Left ventricle myocardium inferior (tissue), 1 donor: ENCODE results near the gene NTM. TPM values are rescaled to one million over a fixed set of nuclear protein-coding genes. Genes with fewer than 3 reads are reported as not detected.

Experiments used
- DNase-seq: peaks from one replicate; pipeline ENCODE4 v3.0.0-alpha.2; 2020
- H3K27ac ChIP-seq: fragments of 200-600 bp; replicated peaks from 2 replicates; pipeline ENCODE4 v1.8.0; 2021
- H3K27me3 ChIP-seq: fragments of 200-600 bp; 2 replicates; pipeline ENCODE4 v1.8.0; 2021; ENCODE audit warnings: low read depth
- H3K36me3 ChIP-seq: fragments of 200-600 bp; 2 replicates; pipeline ENCODE4 v1.8.0; 2021
- H3K4me1 ChIP-seq: fragments of 200-600 bp; 2 replicates; pipeline ENCODE4 v1.8.0; 2021
- H3K4me3 ChIP-seq: fragments of 200-600 bp; 2 replicates; pipeline ENCODE4 v1.8.0; 2021; ENCODE audit warnings: mild to moderate bottlenecking, moderate library complexity
- H3K9me3 ChIP-seq: fragments of 200-600 bp; replicated peaks from 2 replicates; pipeline ENCODE4 v1.8.0; 2021
- intact Hi-C: fragments of 100-400 bp; cut with micrococcal nuclease; formaldehyde crosslinking; loops from one replicate; pipeline ENCODE4 v1.11.0; 2022
- total RNA-seq: library from RNA; stranded (reverse); fragmentation: NEBNext Ultra II Directional; extraction: Animal tissue kit (Norgen Biotek cat#: 25700); gene quantifications from one replicate; pipeline ENCODE4 v1.2.1, GENCODE V29; 2021
- TF ChIP-seq, protein P1 (sequence below): fragments of 200-600 bp; IDR thresholded peaks from 2 replicates; pipeline ENCODE4 v1.8.0; 2021; ENCODE audit warnings: antibody characterized with exemption, mild to moderate bottlenecking, borderline replicate concordance
- donor health status: DM: no; HTN: yes; CAD: no; lungs with severe emphysema.

Gene NTM
- total RNA-seq, 1 donor from 2014 or later: 1.0 TPM

DNA sequence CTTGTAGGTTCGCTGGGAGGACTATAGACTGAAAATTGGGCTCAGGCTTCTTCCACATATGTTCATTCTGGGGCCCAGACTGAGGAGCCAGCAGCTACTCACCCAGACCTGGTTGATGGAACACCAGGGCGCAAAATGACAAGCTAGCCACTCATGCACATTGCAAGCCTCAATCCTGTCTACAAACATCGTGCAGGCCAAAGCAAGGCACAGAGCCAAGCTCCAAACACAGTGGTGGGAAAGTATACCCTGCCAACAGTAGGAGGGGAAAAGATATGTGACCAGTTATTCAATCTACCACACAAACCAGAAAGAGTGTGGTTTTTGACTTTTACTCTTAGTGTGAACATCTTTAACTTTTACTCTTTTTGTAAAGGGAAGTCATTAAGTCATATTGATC lies 660.5 kb downstream of the NTM start:
- intact Hi-C loops: no loop called here
- TF ChIP-seq, protein P1, sequence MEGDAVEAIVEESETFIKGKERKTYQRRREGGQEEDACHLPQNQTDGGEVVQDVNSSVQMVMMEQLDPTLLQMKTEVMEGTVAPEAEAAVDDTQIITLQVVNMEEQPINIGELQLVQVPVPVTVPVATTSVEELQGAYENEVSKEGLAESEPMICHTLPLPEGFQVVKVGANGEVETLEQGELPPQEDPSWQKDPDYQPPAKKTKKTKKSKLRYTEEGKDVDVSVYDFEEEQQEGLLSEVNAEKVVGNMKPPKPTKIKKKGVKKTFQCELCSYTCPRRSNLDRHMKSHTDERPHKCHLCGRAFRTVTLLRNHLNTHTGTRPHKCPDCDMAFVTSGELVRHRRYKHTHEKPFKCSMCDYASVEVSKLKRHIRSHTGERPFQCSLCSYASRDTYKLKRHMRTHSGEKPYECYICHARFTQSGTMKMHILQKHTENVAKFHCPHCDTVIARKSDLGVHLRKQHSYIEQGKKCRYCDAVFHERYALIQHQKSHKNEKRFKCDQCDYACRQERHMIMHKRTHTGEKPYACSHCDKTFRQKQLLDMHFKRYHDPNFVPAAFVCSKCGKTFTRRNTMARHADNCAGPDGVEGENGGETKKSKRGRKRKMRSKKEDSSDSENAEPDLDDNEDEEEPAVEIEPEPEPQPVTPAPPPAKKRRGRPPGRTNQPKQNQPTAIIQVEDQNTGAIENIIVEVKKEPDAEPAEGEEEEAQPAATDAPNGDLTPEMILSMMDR: no peak

DNA sequence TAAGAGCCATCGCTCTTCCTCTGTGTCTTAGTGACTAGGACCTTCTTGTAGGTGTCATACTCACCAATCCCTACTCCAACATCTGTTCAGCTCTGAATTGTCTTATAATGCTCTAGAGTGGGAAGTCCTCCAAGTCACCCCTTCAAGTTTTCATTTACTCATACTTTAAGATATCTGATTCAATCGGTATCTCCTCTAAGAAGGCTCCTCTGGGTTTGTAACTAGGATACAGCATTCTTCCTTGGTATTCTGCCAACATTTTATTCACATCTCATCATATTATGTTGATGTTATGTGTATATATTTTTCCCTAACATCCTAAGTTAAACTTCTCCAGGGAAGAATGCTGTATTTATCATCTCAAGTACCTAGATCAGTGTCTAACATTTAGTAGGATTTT lies 662.1 kb downstream of the NTM start:
- no peak overlapping the region for H3K27ac ChIP-seq
- intact Hi-C loops: no loop called here
- no peak for DNase-seq

More for the DNA sequence above, 660.5 kb downstream of the NTM start:
- Histone ChIP-seq H3K27ac (no peak overlapping the region), H3K4me1 (peaks cover 6% of the 10 kb centered on the region), H3K9me3 (no peaks in the 10 kb centered on the region), H3K27me3 (no peaks in the 10 kb centered on the region), H3K36me3 (no peaks in the 10 kb centered on the region), H3K4me3 (no peak overlapping the region)
- no peak for DNase-seq

DNA sequence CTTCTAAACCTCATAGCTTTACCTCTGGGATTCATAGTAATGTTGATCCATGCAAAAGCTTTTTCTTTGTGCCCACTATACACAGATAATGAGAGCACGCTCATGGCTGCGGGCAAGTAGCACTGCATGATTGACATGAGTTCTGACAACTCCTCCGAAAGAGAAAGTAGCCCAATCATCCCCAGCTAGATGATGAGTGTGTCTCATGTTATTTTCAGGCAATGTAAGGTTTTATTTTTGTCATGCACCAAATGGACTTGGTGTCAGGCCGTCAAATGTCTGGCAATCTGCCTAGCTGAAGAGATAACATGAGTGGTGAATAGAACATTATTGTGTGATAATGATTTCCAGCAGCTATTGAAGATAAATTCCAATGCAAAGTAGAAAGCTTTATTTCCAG lies 662.6 kb downstream of the NTM start:
- H3K4me1 ChIP-seq: peaks cover 6% of the 10 kb centered on the region
- H3K9me3 ChIP-seq: no peaks in the 10 kb centered on the region
- no peak overlapping the region for H3K27ac ChIP-seq
- TF ChIP-seq, protein P1: no peak
- H3K4me3 ChIP-seq: no peak overlapping the region
- no peak for DNase-seq
- H3K27me3 ChIP-seq: no peaks in the 10 kb centered on the region
- intact Hi-C loops: no loop called here
- H3K36me3 ChIP-seq: no peaks in the 10 kb centered on the region

More for the DNA sequence above, 662.1 kb downstream of the NTM start:
- no peaks in the 10 kb centered on the region for H3K36me3 ChIP-seq
- no peaks in the 10 kb centered on the region for H3K9me3 ChIP-seq
- no peaks in the 10 kb centered on the region for H3K27me3 ChIP-seq
- TF ChIP-seq, protein P1: no peak
- H3K4me1 ChIP-seq: peaks cover 6% of the 10 kb centered on the region
- H3K4me3 ChIP-seq: no peak overlapping the region

DNA sequence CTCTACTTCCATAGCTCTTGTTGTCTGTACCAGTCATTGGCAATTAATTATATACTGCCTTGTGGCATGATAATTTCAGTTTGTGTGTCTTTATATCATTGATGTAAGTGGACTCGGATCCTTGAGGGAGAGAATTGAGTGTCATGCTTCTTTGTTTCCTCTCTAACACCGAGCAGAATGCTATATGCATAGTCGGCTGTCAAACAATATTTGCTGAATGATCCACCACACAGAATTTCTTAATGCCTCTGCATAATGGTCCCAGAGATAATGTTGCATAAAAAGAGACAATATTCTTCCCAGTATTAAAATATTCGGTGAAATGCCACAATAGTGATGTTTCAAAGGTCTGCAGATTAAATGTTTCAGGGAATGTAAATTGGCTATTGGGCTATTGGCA lies 664.8 kb downstream of the NTM start:
- Histone ChIP-seq H3K4me1 (peaks cover 6% of the 10 kb centered on the region), H3K27me3 (no peaks in the 10 kb centered on the region), H3K27ac (no peak overlapping the region), H3K9me3 (no peaks in the 10 kb centered on the region), H3K4me3 (no peak overlapping the region), H3K36me3 (no peaks in the 10 kb centered on the region)
- DNase-seq: no peak
- intact Hi-C loops: no loop called here
- TF ChIP-seq, protein P1: no peak

DNA sequence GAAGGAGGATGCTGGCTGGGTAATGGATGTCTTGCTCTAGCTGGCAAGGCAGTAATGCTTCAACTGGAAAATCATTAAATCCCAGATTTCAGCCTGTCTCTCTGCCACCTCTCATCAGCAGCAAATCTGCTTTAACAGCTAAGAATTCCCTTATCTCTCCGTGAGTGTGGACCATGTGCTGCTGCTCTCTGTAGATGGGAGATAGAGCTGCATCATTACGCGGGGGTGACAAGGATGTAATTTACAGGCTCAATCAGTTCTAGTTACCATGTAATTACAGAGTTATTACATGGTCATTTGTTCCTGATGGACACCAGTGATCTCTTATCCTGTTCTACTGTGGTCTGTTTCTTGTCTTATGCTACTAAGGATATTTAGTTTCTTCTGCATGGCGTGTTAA lies 665.4 kb downstream of the NTM start:
- intact Hi-C loops: no loop called here
- Histone ChIP-seq H3K27ac (no peak overlapping the region), H3K27me3 (no peaks in the 10 kb centered on the region), H3K9me3 (no peaks in the 10 kb centered on the region), H3K4me3 (no peak overlapping the region), H3K4me1 (peaks cover 6% of the 10 kb centered on the region), H3K36me3 (no peaks in the 10 kb centered on the region)
- TF ChIP-seq, protein P1: no peak
- no peak for DNase-seq

DNA sequence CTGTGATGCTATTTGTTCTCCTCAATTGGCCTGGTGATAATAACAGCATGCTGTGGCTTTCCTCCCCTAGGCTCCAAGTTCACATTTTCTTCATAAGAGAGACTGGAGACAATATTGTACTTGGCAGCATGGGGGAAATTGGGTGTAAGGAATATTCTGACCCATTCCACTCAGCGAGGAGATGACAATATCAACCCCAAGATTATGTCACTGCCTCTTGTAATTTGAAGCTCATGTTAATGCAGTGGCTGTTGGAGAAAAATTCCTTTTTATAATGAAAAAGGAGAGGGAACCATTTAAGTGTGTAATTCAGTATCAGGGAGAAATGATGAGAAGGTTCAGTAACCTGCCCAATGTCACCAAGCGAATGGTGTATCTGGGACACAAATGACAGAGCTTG lies 665.8 kb downstream of the NTM start:
- Histone ChIP-seq H3K9me3 (no peaks in the 10 kb centered on the region), H3K27ac (no peak overlapping the region), H3K27me3 (no peaks in the 10 kb centered on the region), H3K36me3 (no peaks in the 10 kb centered on the region), H3K4me3 (no peak overlapping the region), H3K4me1 (peaks cover 6% of the 10 kb centered on the region)
- TF ChIP-seq, protein P1: no peak
- DNase-seq: no peak
- intact Hi-C loops: no loop called here
